EL (cell line): ENCODE data around the gene B3GNT7.
"Not testable (repeated sequence)": the region's sequence is repeated elsewhere in the genome, so short reads cannot be mapped to it uniquely, and the experiment has no call there.

Source experiments
- DNase-seq: peaks from one replicate; pipeline ENCODE4 v3.0.0-alpha.2; 2016

The B3GNT7 gene

GRCh38 chr2:231367178-231367577, 28.3 kb upstream of the B3GNT7 start:
- DNase-seq = no peak

- no peak for DNase-seq
These were observed 25.7 kb upstream of the B3GNT7 start for GRCh38 chr2:231369580-231370428.

- no peak for DNase-seq
These were observed 25.1 kb upstream of the B3GNT7 start for GRCh38 chr2:231370429-231370748.

- DNase-seq = no peak
These were observed 24.6 kb upstream of the B3GNT7 start for GRCh38 chr2:231370749-231371429.

GRCh38 chr2:231371430-231372054, 24.0 kb upstream of the B3GNT7 start:
- DNase-seq = no peak

GRCh38 chr2:231372326-231372725, 23.2 kb upstream of the B3GNT7 start:
- no peak for DNase-seq

- DNase-seq = no peak
These were observed 22.3 kb upstream of the B3GNT7 start for GRCh38 chr2:231373184-231373583.

- DNase-seq = no peak
These were observed 21.6 kb upstream of the B3GNT7 start for GRCh38 chr2:231373786-231374349.

- DNase-seq = no peak
These were observed 20.7 kb upstream of the B3GNT7 start for GRCh38 chr2:231374771-231375170.

- DNase-seq = not testable (repeated sequence)
These were observed 19.4 kb upstream of the B3GNT7 start for GRCh38 chr2:231375994-231376615.

- no peak for DNase-seq
These were observed 18.7 kb upstream of the B3GNT7 start for GRCh38 chr2:231376857-231377256.

GRCh38 chr2:231378026-231378722, 17.3 kb upstream of the B3GNT7 start:
- DNase-seq = no peak

- DNase-seq = no peak
These were observed 16.0 kb upstream of the B3GNT7 start for GRCh38 chr2:231379266-231380215.

- no peak for DNase-seq
These were observed 15.2 kb upstream of the B3GNT7 start for GRCh38 chr2:231380307-231380706.

GRCh38 chr2:231380991-231381847, 14.3 kb upstream of the B3GNT7 start:
- DNase-seq = no peak

GRCh38 chr2:231382116-231382515, 13.4 kb upstream of the B3GNT7 start:
- no peak for DNase-seq

- DNase-seq = no peak
These were observed 11.9 kb upstream of the B3GNT7 start for GRCh38 chr2:231383416-231384108.

- no peak for DNase-seq
These were observed 11.4 kb upstream of the B3GNT7 start for GRCh38 chr2:231384109-231384435.

- peak; percentile 14 for DNase-seq
These were observed 10.5 kb upstream of the B3GNT7 start for GRCh38 chr2:231384970-231385369.

- no peak for DNase-seq
These were observed 10.1 kb upstream of the B3GNT7 start for GRCh38 chr2:231385429-231385828.
